Raji (cell line): ENCODE measurements around the gene PAGR1.
A peak's percentile ranks its signal among the peaks of the same experiment; 100 is the strongest.

Experiments
- POLR2A ChIP-seq: IDR thresholded peaks from 2 replicates; pipeline ENCODE4 v1.6.1; 2011; ENCODE audit warnings: low read depth, low read length, control low read depth; ENCODE audit not compliant: insufficient read depth

Gene PAGR1

DNA sequence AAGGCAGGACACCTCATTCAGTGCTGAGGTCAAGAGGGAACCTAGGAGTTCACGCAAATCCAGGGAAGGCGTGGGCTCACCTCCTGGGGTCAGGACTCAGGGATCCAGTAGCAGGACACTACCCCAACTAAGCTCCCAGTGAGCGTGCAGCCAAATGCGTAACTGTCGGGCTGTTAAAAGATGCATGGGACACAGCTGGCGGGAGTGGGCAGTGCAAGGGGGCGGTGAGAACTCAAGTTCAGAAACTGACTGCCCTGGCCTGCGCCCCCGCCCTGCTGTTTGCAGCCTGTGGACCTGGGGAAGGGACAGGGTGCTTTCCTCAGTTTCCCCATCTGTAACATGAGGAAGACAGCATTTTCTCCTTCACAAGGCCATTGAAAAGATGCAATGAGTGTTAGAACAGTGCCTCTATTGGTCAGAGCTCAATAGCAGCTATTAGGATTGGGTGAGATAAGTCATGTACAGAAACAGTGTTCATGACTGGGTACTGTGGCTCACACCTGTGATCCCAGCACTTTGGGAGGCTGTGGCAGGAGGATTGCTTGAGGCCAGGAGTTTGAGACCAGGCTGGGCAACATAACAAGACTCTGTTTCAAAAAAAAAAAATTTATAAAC is 26.9 kb downstream of the PAGR1 start:
- TF ChIP-seq POLR2A: no peak

DNA sequence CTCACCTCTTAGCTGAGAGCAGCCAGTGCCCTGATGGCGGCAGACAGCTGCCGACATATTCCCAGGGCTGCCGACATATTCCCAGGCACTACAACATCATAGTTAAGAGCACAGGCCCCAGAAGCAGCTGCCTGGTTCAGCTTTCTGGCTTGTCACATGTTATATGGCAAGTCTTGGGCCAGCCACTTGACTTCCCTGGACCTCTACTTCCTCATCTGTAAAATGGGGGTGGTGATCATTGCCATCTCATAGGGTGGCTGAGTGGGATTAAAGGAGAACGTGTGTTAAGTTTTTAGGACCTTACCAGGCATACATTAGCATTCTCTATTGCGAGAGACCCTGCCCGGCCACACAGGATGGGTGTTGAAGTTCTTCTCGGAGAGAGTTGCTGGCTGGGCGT is 28.0 kb downstream of the PAGR1 start:
- TF ChIP-seq POLR2A: no peak

DNA sequence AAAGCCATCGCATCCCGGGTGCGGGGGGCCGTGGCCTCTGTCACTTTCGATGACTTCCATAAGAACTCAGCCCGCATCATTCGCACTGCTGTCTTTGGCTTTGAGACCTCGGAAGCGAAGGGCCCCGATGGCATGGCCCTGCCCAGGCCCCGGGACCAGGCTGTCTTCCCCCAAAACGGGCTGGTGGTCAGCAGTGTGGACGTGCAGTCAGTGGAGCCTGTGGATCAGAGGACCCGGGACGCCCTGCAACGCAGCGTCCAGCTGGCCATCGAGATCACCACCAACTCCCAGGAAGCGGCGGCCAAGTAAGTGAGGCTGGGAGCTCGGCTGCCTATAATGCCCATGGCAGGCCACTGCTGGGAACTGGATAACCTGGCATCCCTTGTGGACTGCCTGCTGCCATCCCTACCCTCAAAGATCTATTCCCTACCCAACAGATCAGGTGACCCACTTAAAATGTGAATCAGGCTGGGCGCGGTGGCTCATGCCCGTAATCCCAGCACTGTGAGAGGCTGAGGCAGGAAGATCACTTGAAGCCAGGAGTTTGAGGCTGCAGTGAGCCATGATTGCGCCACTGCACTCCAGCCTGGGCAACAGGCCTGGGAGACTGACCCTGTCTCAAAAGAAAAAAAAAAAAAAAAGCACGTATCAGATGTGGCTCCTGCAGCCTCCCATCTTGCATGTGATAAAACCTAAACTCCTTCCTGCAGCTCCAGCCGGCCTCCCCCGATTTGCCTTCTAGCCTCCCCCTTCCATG is 28.8 kb downstream of the PAGR1 start:
- no peak for TF ChIP-seq POLR2A

DNA sequence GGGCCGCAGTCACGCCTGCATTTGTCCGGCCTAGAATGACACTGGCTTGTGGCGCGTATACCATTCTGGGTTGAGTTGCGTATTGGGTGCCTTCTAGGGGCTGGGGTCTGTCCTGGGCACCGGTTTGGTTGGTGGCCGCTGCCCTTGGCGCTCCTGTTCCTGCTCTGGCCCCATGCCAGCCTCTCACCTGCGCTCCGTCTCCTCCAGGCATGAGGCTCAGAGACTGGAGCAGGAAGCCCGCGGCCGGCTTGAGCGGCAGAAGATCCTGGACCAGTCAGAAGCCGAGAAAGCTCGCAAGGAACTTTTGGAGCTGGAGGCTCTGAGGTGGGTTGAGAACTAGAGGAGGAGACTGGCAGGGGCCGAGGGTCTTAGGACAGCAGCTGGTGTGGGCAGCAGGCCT is 29.7 kb downstream of the PAGR1 start:
- TF ChIP-seq POLR2A: no peak

DNA sequence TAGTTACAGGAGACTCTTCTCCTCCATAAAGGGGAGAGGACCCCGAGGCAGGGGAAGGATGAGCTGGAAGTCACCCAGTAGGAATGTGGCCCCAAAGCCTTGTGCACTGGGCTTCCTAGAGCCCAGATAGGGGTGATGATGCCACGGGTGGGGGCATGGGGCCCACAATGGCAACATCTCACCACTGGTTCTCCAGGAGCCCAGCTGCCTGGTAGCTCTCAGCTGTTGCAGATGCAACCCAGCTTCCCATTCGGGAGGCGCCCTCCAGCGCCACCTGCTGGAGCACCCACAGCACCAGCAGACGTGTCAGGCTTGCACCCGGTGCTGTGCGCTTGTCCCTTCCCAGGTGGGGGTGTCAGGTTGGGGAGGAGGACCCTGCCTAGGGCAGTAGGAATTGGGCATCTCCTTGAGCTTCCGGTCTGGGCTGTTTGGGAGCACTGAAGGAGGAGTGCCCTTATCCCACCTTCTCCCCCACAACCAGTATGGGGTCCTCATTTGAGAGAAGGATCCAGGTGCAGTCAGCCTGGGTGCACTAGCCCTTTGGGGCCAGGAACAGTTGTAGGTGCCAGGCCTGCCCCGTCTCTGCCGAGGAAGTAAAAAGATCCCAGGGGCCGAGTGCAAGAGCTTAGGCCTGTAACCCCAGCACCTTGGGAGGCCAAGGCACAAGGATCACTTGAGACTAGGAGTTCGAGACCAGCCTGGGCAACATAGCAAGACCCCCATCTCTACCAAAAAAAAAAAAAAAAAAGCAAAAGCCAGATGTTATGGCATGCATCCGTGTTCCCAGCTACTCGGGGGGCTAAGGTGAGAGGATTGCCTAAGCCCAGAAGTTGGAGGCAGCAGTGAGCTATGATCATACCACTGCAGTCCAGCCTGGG is 32.7 kb downstream of the PAGR1 start:
- TF ChIP-seq POLR2A: 0 out of 2 replicates have a peak, but pooled peaks have one; percentile 19

DNA sequence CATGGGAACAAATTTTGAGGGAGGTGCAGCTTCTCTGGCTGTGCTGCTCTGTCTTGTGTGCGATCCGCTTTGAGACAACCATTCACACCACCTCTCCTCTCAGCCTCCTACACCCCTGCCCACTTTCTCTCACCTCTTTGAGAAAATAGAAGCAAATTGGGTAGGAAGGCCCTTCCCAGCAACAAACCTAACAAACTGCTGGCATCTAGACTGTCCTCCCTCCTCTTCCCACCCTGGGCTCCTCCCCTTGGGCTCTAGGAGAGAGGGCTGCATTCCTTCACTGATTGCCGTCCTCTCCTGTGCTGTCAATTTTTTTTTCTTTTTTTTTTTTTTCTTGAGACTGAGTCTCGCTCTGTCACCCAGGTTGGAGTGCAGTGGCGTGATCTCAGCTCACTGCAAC is 33.6 kb downstream of the PAGR1 start:
- TF ChIP-seq POLR2A: no peak

DNA sequence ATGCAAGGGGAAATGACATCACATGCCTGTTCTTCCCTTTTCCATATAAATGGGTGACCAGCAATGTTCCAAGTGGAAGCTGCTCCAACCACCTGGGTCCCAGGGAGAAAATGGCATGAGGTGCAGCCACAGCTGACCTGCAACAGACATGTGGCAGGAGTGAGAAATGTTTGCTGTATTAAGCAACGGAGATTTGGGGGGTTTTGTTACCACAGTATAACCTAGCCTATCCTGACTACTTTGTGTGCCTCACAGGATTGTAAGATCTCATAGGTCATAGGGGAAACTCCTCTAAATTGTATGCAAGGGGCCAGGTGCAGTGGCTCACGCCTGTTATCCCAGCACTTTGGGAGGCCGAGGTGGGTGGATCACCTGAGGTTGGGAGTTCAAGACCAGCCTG is 35.0 kb downstream of the PAGR1 start:
- no peak for TF ChIP-seq POLR2A

DNA sequence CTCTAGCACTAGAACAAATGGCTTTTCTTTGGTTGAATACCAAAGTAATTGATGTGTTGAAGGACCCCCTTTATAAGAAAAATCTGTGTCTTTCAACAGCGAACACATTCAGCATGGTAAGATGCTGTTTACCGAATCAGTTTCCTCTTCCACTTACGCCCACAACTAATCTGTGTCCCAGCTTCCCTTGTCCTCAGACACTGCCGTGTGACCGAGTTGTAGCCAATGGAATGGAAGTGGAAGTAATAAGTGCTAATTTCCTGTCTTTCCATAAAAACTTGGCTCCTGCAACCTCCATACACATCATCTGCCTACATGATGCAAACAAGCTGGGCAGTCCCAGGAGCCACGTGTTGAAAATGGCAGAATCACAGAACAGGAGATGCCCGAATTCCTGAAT is 36.7 kb downstream of the PAGR1 start:
- TF ChIP-seq POLR2A: no peak

DNA sequence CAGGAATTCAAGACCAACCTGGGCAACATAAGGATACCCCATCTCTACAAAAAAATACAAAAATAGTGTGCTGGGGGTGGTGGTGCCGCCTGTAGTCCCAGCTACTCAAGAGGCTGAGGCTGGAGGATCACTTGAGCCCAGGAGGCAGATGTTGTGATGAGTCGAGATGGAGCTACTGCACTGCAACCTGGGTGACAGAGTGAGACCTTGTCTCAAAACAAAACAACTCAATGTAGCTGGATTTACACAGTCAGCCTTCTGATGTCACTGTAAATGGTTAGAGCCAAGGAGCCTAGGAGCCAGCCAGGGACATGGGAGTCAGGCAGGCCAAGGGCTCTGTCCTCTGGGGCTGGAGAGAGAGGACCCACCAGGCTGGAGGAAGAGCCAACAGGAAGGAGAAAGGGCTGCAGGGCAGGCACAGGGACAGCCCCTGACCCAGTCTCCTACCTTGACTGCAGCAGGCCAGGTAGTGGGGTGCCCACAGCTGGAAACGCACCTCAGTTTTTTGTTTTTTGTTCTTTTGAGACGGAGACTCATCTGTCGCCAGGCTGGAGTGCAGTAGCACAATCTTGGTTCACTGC is 38.7 kb downstream of the PAGR1 start:
- TF ChIP-seq POLR2A: no peak

DNA sequence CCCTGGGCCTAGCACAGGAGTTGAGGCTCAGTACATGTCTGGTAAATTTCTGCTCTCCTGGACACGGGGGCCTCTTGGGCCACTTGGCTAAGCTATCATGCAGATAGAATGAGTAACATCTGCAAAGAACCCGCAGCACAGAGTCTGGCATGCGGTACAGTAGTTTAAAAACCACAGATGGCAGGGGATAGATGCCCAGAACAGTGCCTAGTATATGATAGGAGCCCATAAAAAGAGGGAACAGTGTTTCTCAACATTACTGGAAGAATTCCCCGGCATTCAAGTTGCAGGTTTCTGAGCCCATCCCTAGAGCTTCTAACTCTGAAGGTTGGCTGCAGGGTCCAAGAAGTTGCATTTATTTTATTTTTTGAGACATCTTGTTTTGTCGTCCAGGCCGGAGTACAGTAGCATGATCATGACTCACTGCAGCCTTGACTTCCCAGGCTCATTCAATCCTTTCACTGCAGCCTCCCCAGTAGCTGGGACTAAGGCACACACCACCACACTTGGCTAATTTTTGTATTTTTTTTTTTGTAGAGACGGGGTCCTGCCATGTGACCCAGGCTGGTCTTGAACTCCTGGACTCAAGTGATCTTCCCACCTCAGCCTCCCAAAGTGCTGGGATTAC is 41.3 kb downstream of the PAGR1 start:
- no peak for TF ChIP-seq POLR2A

DNA sequence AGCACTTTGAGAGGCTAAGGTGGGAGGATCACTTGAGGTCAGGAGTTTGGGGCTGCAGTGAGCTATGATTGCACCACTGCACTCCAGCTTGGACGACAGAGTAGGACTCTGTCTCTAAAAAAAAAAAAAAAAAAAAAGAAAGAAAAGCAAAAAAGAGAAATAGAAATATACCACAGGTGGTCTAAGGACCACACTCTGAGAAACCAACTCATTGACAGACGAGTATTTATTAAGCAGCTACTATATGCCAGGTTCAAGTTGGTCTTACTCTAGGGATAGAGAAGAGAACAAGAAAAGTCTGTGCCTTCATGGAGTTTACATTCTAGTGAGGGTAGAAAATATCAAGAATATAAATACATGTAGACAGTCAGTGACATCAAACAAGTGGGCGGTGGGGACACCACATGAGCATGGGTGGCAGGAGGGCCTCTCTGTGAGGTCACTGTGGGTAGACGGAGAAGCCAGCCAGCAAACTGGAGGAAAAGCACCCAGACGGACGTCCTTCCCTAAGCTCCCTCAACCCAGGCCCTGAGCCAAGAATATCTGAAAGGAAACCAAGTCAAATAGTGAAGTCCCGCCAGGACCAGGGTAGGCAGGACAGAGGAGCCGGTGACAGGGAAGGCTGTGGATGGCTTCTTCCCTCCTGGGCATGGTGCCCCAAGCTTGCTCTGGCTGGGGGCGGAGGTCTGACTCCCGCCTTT is 42.3 kb downstream of the PAGR1 start:
- no peak for TF ChIP-seq POLR2A

DNA sequence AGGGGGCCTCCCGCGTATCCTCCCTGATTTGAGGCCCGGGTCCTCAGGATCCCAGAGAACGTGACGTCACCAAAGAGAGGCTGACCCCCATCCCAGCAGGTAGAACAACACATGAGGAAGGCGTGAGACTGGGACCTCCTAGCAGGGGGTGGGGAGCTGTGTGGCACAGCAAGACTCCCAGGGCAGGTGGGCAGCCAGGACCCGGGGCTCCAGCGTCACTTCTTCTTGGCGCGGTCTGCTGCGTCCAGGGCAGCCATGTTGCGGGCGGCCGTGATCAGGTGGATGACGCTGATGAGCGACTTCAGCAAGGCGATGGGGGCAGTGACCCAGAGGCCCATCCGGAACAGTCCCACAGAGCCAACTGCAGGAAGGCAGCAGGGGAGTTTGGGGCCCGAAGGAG is 43.0 kb downstream of the PAGR1 start:
- TF ChIP-seq POLR2A: no peak

DNA sequence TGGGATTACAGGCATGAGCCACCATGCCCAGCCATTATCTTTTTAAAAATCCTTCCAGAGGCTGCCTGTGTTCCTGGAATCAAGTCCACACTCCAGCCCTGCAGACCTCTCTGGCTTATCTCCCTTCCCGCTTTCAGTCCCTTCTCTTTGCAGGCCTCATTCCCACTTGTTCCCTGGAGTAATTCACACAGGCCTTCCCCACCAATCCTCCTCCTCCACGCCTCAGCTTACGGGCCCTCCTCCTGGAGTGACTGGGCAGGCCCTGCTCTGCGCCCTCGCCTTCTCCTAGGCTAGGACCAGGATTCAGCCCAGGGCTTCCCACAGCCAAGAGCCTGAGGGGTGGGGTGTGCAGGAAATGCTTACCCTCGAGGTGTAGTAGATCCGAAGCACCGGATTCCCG is 44.3 kb downstream of the PAGR1 start:
- TF ChIP-seq POLR2A: no peak

DNA sequence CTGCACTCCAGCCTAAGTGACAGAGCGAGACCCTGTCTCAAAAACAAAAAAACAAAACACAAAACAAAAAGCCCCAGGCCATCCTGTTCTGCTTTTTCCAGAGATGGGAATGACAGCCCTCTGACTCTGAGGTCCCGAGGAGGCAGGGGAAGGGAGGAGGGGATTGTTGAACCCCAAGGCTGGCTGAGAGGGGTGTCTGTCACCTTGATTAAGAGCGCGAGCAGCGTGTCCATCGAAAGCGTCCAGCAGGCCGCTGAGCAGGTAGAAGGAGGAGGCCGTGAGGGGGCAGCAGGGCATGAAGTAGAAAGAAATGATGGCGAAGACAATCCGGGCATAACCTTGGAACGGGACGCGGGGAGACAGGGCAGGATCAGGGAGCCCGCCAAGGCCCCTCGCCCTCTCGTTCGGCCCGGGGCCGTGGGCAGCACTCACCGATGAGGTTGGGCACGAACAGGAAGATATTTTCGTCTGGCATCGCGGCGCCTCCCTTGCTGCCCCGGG is 46.5 kb downstream of the PAGR1 start:
- no peak for TF ChIP-seq POLR2A

DNA sequence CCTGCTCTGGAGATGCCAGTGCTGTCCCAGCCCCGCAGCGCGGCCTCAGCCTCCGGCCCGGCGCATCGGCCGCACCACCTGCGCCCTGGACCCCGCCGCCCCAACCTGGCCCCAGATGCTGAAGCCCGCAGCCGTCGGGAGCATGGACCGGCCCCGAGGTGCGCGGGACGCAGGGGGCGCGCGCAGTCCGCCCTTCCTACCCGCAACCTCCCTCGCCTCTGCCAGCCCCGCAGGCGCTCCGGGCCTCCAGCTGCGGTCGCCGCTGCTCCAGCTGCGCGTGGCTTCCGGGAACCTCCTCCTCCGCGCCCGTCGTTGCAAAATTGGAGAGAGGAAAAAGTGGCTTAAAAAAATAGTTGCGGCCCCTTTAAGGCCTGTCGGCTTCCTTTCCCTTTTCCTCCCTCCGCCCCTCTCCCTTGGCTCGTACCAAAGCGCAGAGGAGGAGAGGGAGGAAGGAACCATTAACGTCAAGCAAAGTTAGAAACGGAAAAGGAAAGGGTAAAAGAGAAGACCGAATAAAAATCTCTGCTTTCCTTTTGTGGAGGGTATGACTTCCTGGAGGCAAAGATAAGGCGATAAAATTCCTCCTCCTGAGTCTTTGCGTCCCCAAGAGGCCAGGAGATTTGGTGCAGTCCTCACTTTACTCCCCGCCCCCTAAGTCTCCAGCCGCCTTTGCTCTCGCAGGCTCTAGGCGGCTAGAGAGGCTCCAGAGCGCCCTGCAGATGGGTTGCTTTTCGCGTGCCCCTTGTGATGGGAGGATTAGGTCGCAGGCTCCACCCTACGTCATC is 47.1 kb downstream of the PAGR1 start, which contains the start of gene CDIPT:
TSS of gene CDIPT (minus strand) at position 343 of the 785 bp plus-strand sequence. CDS start 369 bp downstream, outside the sequence.
- peak; percentile 61 for TF ChIP-seq POLR2A
